Caco-2 (cell line): ENCODE measurements around the gene SRRT. TPM values are rescaled to one million over a fixed set of nuclear protein-coding genes. Genes with fewer than 3 reads are reported as not detected.
A peak's percentile ranks its signal among the peaks of the same experiment; 100 is the strongest.

ENCODE experiments used
- BruUV-seq: library from RNA; stranded (reverse); fragments of 400-500 nt; replicated peaks from 2 replicates; lab custom pipeline; 2021; lab: Mats Ljungman, UMichigan
- CTCF ChIA-PET: fragments of 300-600 bp; sonication (Branson Sonifier 250); formaldehyde crosslinking; loops from one replicate; lab custom pipeline; 2022; ENCODE audit warnings: antibody characterized with exemption; lab: Charles Lee
- POLR2A ChIA-PET: fragments of 300-600 bp; sonication (Branson Sonifier 250); formaldehyde crosslinking; loops from one replicate; lab custom pipeline; 2022; ENCODE audit warnings: antibody characterized with exemption; lab: Charles Lee
- DNase-seq, 2 experiments: peaks; one replicate each; pipeline versions ENCODE4 v3.0.0 to v3.0.0-alpha.2; 2020 to 2022
- H3K27me3 ChIP-seq: replicated peaks from 2 replicates; pipeline ENCODE4 v1.6.0; 2011; ENCODE audit warnings: low read length; ENCODE audit not compliant: control insufficient read depth, insufficient read depth
- H3K36me3 ChIP-seq: 2 replicates; pipeline ENCODE4 v1.5.1; 2011; ENCODE audit warnings: low read length; ENCODE audit not compliant: control insufficient read depth, insufficient read depth
- H3K4me1 ChIP-seq: fragments of 250-450 bp; sonication (Bioruptor Pico); 2 replicates; pipeline ENCODE4 v1.5.1; 2020; ENCODE audit warnings: mild to moderate bottlenecking
- H3K4me3 ChIP-seq: 2 replicates; pipeline ENCODE4 v1.5.1; 2011; ENCODE audit warnings: low read depth, mild to moderate bottlenecking, control low read depth, low read length
- H3K9me3 ChIP-seq: fragments of 250-450 bp; sonication (Bioruptor Pico); 2 replicates; pipeline ENCODE4 v1.5.1; 2020; ENCODE audit warnings: mild to moderate bottlenecking, moderate library complexity
- H3K27ac Mint-ChIP-seq: one replicate; pipeline ENCODE4 v1.8.0; 2022; ENCODE audit warnings: mixed read lengths; ENCODE audit not compliant: unreplicated experiment
- H3K27me3 Mint-ChIP-seq: one replicate; pipeline ENCODE4 v1.8.0; 2022; ENCODE audit warnings: mixed read lengths; ENCODE audit not compliant: insufficient read depth, unreplicated experiment
- H3K36me3 Mint-ChIP-seq: one replicate; pipeline ENCODE4 v1.8.0; 2022; ENCODE audit warnings: mild to moderate bottlenecking, mixed read lengths; ENCODE audit not compliant: insufficient read depth, unreplicated experiment
- H3K4me1 Mint-ChIP-seq: one replicate; pipeline ENCODE4 v1.8.0; 2022; ENCODE audit warnings: low read depth, mixed read lengths; ENCODE audit not compliant: unreplicated experiment
- H3K4me3 Mint-ChIP-seq: one replicate; pipeline ENCODE4 v1.8.0; 2022; ENCODE audit warnings: mild to moderate bottlenecking, moderate library complexity, mixed read lengths; ENCODE audit not compliant: unreplicated experiment
- H3K9me3 Mint-ChIP-seq: one replicate; pipeline ENCODE4 v1.8.0; 2022; ENCODE audit warnings: mixed read lengths; ENCODE audit not compliant: unreplicated experiment
- CTCF ChIP-seq, 2 experiments: fragments of 200-600 bp in 1 of 2; IDR thresholded peaks; 1 replicate in 1 of 2; 2 replicates in 1 of 2; pipeline versions ENCODE4 v1.5.1 to v1.8.0; 2011 to 2022; ENCODE audit warnings: antibody characterized with exemption in 1 of 2, control low read depth in 1 of 2, inconsistent platforms in 1 of 2, low read depth in 1 of 2, low read length in 1 of 2, mild to moderate bottlenecking in 1 of 2, moderate library complexity in 1 of 2; ENCODE audit not compliant: insufficient read depth in 1 of 2, severe bottlenecking in 1 of 2, unreplicated experiment in 1 of 2
- intact Hi-C: fragments of 100-400 bp; cut with micrococcal nuclease; formaldehyde crosslinking; loops from one replicate; pipeline ENCODE4 v1.10.0; 2022; ENCODE audit not compliant: unreplicated experiment
- total RNA-seq: library from RNA; stranded (reverse); gene quantifications from 2 replicates; pipeline ENCODE4 v1.2.3, GENCODE V29; 2022

Gene SRRT
- total RNA-seq, 1 experiment from 2014 or later: 211 TPM

- Mint-ChIP-seq H3K9me3 (no peaks in the 10 kb centered on the region), H3K4me3 (peak overlapping the region; percentile 88), H3K36me3 (peaks cover 39% of the 10 kb centered on the region), H3K4me1 (peaks cover 41% of the 10 kb centered on the region), H3K27ac (peak overlapping the region; percentile 87), H3K27me3 (no peaks in the 10 kb centered on the region)
- no peak for DNase-seq
- no peaks in the 10 kb centered on the region for H3K9me3 ChIP-seq
- H3K4me1 ChIP-seq: peaks cover 32% of the 10 kb centered on the region
- H3K27me3 ChIP-seq: no peaks in the 10 kb centered on the region
- no TSS peak for BruUV-seq
- no peak overlapping the region for H3K4me3 ChIP-seq
- intact Hi-C loops: no loop called here
- H3K36me3 ChIP-seq: no peaks in the 10 kb centered on the region; the same call in 1 of the 2 replicates
- TF ChIP-seq CTCF (IDR thresholded peaks at IDR 0.05; ENCODE audit: insufficient read depth in 1 of 2, low read depth in 1 of 2, low read length in 1 of 2, severe bottlenecking in 1 of 2, unreplicated experiment in 1 of 2): no peak
- CTCF ChIA-PET: no interaction called here
- POLR2A ChIA-PET: no interaction called here
These were observed 17.7 kb downstream of the SRRT start for GRCh38 chr7:100892364-100893317.

DNA sequence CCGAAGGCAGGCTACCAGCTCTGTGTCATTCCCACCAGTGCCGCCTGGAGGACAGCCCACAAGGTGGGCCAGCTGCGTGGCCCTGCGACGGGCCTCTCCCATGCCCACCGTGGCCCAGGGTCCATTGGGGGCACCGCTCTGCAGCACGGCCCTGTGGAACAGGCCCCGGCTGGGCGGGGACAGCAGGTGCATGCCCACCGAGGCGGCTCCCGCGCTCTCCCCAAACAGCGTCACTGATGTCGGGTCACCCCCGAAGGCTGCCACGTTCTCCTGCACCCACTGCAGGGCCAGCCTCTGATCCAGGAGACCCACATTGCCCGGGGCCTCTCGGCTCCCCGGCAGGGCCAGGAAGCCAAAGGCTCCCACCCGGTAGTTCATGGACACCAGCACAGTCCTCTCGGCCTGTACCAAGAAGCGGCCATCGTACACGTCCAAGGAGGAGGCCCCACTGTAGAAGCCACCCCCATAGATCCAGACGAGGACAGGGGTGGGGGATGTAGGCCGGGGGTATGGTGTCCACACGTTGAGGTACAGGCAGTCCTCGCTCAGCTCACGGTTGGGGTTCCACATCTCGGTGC lies 18.5 kb downstream of the SRRT start:
- intact Hi-C loops: no loop called here
- no peak overlapping the region for H3K27ac Mint-ChIP-seq
- no peaks in the 10 kb centered on the region for H3K36me3 ChIP-seq
- H3K4me1 ChIP-seq: peaks cover 32% of the 10 kb centered on the region
- no peaks in the 10 kb centered on the region for H3K27me3 ChIP-seq
- no peaks in the 10 kb centered on the region for H3K9me3 ChIP-seq
- DNase-seq: no peak
- ChIA-PET POLR2A (no interaction called here), CTCF (no interaction called here)
- TF ChIP-seq CTCF (IDR thresholded peaks at IDR 0.05; ENCODE audit: insufficient read depth in 1 of 2, low read depth in 1 of 2, low read length in 1 of 2, severe bottlenecking in 1 of 2, unreplicated experiment in 1 of 2): no peak
- no peak overlapping the region for H3K4me3 ChIP-seq
- no TSS peak for BruUV-seq
- no peaks in the 10 kb centered on the region for H3K27me3 Mint-ChIP-seq
- peaks cover 44% of the 10 kb centered on the region for H3K4me1 Mint-ChIP-seq
- peaks cover 31% of the 10 kb centered on the region for H3K36me3 Mint-ChIP-seq
- peak overlapping the region; percentile 100 for H3K4me3 Mint-ChIP-seq
- H3K9me3 Mint-ChIP-seq: no peaks in the 10 kb centered on the region

- no peaks in the 10 kb centered on the region for H3K9me3 ChIP-seq
- no peaks in the 10 kb centered on the region for H3K27me3 Mint-ChIP-seq
- TF ChIP-seq CTCF (IDR thresholded peaks at IDR 0.05; ENCODE audit: insufficient read depth in 1 of 2, low read depth in 1 of 2, low read length in 1 of 2, severe bottlenecking in 1 of 2, unreplicated experiment in 1 of 2): no peak
- DNase-seq: no peak
- H3K4me3 ChIP-seq: peak overlapping the region; percentile 50; the same call in 1 of the 2 replicates
- POLR2A ChIA-PET: no interaction called here
- H3K27ac Mint-ChIP-seq: no peak overlapping the region
- H3K27me3 ChIP-seq: no peaks in the 10 kb centered on the region
- BruUV-seq: no TSS peak
- intact Hi-C loops: no loop called here
- no peaks in the 10 kb centered on the region for H3K36me3 ChIP-seq
- CTCF ChIA-PET: interaction anchor here (0.7 to 1.6 kb wide), 2 partner anchors 19 to 72 kb away, joined by 3 to 10 read pairs; partner anchors contain the start of gene SRRT
- H3K36me3 Mint-ChIP-seq: peaks cover 24% of the 10 kb centered on the region
- H3K4me3 Mint-ChIP-seq: peak overlapping the region; percentile 100
- peaks cover 42% of the 10 kb centered on the region for H3K4me1 Mint-ChIP-seq
- peaks cover 28% of the 10 kb centered on the region for H3K4me1 ChIP-seq
- H3K9me3 Mint-ChIP-seq: no peaks in the 10 kb centered on the region
These were observed 19.2 kb downstream of the SRRT start for GRCh38 chr7:100893910-100894721.
